Inflammatory macrophage (primary cell): ENCODE data around the gene FCRL3.

Experiments
- DNase-seq, 2 donors: peaks; one replicate each; pipeline ENCODE4 v3.0.0-alpha.2; 2020 to 2022

FCRL3 gene

GRCh38 chr1:157678721-157679120 lies 21.8 kb downstream of the FCRL3 start:
- no peak for DNase-seq

GRCh38 chr1:157673008-157673407 lies 27.6 kb downstream of the FCRL3 start:
- DNase-seq, result no peak

GRCh38 chr1:157671895-157672294 lies 28.7 kb downstream of the FCRL3 start:
- no peak for DNase-seq

GRCh38 chr1:157659576-157660247 lies 40.9 kb downstream of the FCRL3 start:
- no peak for DNase-seq

- no peak for DNase-seq
Measured at GRCh38 chr1:157658571-157658970, 42.0 kb downstream of the FCRL3 start.

- DNase-seq, result no peak
Measured at GRCh38 chr1:157653494-157653873, 47.1 kb downstream of the FCRL3 start.

GRCh38 chr1:157652859-157653493 lies 47.6 kb downstream of the FCRL3 start:
- peak; percentile 56 to 94 for DNase-seq

GRCh38 chr1:157648317-157648716 lies 52.3 kb downstream of the FCRL3 start:
- no peak for DNase-seq

- DNase-seq, result peak; percentile 18 to 52
Measured at GRCh38 chr1:157646144-157646543, 54.4 kb downstream of the FCRL3 start.

GRCh38 chr1:157641177-157641576 lies 59.4 kb downstream of the FCRL3 start:
- no peak for DNase-seq

- DNase-seq, result peak; percentile 5 to 36
Measured at GRCh38 chr1:157639800-157640199, 60.8 kb downstream of the FCRL3 start.

- DNase-seq, result no peak
Measured at GRCh38 chr1:157628773-157629172, 71.8 kb downstream of the FCRL3 start.
